NCI-H1694 treated with DMSO at 0.1 percent for 48 hours (cell line): ENCODE data around the gene BMP4.
A peak's percentile ranks its signal among the peaks of the same experiment; 100 is the strongest.
"Not testable (repeated sequence)": the region's sequence is repeated elsewhere in the genome, so short reads cannot be mapped to it uniquely, and the experiment has no call there.

ENCODE experiments used
- DNase-seq: peaks from one replicate; lab custom pipeline; 2025; lab: John Stamatoyannopoulos, UW

BMP4 gene

GRCh38 chr14:53956427-53957201 is at the start of gene BMP4:
Gene BMP4, minus strand, starts transcription at chr14:53956825. Its CDS starts 4,603 bp downstream, at chr14:53952222.
- no peak for DNase-seq

GRCh38 chr14:54003064-54003463 is 46.4 kb upstream of the BMP4 start:
- peak; percentile 76 for DNase-seq

- peak; percentile 76 for DNase-seq
Measured at GRCh38 chr14:54002653-54003052, 46.0 kb upstream of the BMP4 start.

- no peak for DNase-seq
Measured at GRCh38 chr14:54001189-54001878, 44.7 kb upstream of the BMP4 start.

GRCh38 chr14:54000341-54000811 is 43.8 kb upstream of the BMP4 start:
- DNase-seq, result no peak

- no peak for DNase-seq
Measured at GRCh38 chr14:53999061-53999488, 42.5 kb upstream of the BMP4 start.

GRCh38 chr14:53996041-53996440 is 39.4 kb upstream of the BMP4 start:
- DNase-seq, result no peak

- no peak for DNase-seq
Measured at GRCh38 chr14:53993920-53994607, 37.4 kb upstream of the BMP4 start.

- no peak for DNase-seq
Measured at GRCh38 chr14:53990978-53991377, 34.4 kb upstream of the BMP4 start.

GRCh38 chr14:53986718-53987117 is 30.1 kb upstream of the BMP4 start:
- not testable (repeated sequence) for DNase-seq

GRCh38 chr14:53984958-53985357 is 28.3 kb upstream of the BMP4 start:
- DNase-seq, result not testable (repeated sequence)

GRCh38 chr14:53983112-53983511 is 26.5 kb upstream of the BMP4 start:
- no peak for DNase-seq

- no peak for DNase-seq
Measured at GRCh38 chr14:53982546-53982945, 25.9 kb upstream of the BMP4 start.

GRCh38 chr14:53979747-53980642 is 23.4 kb upstream of the BMP4 start:
- no peak for DNase-seq

GRCh38 chr14:53979113-53979681 is 22.6 kb upstream of the BMP4 start:
- no peak for DNase-seq

- DNase-seq, result no peak
Measured at GRCh38 chr14:53978194-53978593, 21.6 kb upstream of the BMP4 start.

GRCh38 chr14:53975444-53975843 is 18.8 kb upstream of the BMP4 start:
- DNase-seq, result no peak

GRCh38 chr14:53971521-53971920 is 14.9 kb upstream of the BMP4 start:
- DNase-seq, result no peak

- no peak for DNase-seq
Measured at GRCh38 chr14:53969326-53969725, 12.7 kb upstream of the BMP4 start.

GRCh38 chr14:53968726-53969125 is 12.1 kb upstream of the BMP4 start:
- DNase-seq, result no peak

- no peak for DNase-seq
Measured at GRCh38 chr14:53967606-53968005, 11.0 kb upstream of the BMP4 start.
